ENCODE measurements around the gene ALDH1A3.

The ALDH1A3 gene

DNA sequence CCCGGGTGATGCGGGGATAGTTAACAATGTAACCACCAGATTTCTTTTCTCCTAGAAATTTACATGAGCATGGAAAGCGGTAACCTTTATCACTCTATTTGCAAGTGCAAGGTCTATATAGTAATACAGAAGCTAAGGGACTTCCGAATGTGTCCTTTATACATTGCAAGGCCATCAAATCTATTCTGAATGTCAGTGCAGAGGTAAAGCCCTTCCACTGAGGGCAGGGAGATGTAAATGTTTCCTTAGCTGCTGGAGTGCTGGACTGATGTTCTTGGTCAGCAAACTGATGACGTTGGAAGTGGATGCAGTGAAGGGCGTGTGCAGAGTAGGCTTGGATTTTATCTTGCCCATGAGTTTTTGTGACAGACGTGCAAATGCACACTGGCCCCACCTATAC is 6.2 kb downstream of the ALDH1A3 start:
- DNase-seq: no peak

DNA sequence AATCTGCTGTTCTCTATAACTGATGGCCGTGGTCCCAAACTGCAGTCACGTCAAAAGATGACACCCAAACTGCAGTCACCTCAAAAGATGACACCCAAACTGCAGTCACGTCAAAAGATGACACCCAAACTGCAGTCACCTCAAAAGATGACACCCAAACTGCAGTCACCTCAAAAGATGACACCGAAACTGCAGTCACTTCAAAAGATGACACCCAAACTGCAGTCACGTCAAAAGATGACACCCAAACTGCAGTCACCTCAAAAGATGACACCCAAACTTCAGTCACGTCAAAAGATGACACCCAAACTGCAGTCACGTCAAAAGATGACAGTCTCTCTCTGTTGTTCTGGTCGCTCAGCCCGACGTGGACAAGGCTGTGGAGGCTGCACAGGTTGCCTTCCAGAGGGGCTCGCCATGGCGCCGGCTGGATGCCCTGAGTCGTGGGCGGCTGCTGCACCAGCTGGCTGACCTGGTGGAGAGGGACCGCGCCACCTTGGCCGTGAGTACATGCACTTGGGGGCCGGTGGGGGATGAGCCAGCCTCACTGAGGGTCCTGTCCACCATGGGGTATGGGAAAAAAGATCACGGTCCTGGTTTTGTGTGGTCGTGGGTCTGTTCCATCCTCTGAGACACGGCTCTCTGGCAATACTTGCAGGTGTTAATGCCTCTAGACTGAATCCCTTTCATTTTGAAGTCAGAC is 7.7 kb downstream of the ALDH1A3 start:
- DNase-seq: no peak

DNA sequence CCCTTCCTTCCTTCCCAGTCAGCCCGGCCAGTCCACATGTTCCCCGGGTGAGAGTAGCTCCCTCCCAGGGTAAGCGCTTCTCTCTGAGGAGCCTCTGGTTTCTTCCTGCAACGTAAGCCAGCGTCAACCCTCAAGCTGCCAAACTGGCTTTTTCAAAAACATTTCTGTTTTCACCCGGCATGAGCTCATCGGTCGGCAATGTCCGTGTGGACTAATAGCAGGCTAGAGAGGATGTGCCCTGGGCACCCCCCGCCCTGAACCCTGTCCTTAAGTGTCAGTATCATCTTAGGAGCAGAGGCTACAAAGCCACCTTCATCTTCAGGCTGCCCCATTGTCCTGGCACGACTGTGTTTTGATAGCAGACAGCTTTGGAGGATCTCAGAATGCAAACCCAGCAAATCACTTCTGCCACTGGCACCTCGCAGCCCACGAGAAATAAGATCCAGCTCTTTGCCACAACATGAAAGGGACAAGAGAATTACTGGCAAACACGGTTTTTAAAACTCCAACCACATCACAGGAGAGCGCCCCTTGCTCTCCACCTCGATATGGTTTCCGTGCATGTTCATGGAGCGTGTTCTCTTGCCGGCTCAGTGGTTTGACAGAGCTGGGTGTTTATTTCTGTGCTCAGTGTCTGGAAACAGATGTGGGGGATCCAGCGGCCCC is 9.9 kb downstream of the ALDH1A3 start:
- no peak for DNase-seq

DNA sequence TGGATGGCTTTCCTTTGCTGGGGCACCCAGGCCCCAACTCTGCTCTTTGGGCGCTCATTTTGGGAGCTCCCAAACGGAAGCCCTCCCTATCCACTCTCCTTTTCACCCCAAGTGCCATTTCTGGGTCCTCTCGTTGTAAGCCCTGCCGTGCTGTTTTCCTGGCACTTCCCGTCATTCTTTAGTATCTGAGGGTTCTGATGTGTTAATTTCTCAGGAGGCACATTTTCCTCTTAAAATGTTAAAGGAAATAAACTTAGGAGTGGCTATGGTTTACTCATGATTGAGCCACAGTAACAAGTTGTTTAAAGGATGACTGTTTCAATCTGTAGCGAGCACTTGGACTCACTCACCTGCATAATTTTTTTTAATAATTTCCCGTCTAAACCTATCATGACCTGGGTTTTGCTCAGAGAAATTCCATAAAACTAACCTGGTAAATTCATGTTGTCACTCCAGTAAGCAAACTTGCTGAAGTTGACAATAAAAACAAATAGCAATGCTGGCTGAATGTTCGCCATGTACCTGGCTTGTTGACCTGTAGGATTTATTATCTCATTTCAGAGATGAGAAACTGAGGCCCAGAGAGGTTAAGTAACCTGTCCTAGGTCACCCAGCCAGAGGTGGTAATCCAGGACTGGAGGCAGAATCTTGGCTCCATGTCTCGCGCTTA is 10.6 kb downstream of the ALDH1A3 start:
- DNase-seq: no peak

DNA sequence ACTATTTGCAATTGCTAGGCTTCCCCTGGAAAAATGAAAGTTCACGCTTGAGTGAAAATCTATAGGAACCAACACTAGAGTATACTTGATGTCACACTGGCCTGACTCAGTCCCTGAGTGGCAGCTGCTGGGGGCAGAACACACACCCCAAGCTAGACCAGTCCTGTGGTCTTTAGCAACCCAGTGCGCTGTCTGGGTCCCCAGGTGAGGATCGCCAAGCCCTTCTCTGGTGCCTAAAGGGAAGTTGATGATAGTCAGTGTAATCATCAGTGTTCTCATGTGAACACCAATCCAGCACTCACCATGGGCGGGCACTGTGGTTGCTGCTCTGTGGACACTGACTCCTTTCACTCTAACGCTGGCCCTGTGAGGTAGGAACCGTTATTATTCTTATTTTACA is 11.2 kb downstream of the ALDH1A3 start:
- no peak for DNase-seq

DNA sequence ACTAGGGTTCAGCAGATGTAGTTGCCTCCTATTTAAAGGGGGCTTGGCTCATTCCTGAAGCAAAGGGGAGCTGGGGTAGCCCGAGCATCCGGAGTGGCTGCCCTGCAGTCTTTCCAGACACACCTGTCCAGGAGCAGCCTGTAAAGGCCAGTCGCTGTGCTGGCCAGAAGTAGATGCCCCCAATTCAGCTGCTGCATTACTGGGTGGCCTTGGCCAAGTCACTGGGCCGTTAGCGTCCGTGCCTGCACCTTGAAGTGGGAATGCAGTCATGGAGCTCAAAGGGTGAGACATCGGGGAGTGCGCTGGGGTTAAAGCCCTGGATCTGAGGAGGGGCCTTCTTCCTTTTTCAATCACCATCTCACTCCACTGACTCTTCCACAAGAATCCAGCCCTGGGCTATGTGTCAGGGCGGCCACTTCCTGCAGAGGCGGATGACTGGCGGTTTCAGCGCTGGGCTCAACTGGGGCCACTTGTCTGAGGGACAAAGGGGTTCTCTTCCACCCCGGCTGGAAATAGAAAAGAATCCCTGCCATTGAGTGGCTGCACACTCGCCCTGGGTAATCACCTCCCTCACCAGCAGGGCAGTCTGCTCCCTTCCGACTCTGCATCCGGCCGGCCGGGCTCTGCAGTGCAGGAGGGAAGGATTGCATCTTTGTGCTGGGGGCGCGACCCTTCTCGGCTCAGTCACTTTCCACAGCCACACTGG is 11.8 kb downstream of the ALDH1A3 start:
- no peak for DNase-seq

DNA sequence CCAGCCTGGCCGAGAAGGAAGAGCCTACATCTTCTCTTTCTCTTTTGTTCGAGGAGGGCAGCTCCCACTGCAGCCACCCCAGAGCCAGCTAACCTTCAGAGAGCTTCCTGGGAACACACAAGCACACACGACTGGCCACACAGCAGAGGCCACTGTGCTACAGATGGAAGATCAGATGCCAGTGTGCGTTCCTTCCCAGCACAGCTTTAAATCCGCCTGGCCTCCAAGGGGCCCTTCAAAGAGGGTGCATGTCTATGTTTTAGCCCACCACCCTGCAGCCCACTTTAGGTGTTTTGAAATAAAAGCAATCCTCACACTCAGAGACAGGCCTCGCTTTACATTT is 12.4 kb downstream of the ALDH1A3 start:
- no peak for DNase-seq

DNA sequence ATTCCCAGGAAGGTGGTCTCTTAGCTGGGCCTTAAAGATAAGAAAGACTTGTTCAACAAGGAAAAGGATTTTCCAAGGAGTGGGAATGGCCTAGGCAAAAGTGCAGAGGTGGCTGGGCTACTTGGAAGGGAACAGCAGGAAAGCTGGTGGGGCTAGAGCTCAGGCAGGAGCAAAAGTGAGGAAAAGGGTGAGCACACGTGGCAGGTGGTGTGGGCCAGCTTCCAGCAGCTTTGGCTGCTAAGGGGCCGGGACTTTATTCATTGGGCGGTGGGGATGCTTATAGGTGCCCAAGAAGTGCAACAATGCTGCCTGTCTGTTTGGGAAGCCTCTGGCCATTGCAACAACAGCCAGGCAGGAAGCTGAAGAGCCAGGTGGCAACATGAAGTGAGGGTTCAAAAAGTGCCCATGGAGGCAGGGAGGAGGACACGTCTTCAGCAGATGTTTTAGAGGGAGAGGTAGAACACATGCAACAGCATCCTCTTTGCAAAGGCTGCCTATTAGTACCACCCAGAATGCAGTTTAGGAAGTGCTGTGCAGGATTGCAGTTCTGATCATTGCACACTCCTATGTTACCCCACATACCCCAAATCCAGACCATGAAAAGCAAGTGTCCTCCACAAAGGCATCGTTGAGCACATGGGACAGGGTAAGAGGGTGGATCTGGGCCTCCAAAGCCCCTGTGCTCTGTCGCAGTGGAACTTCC is 13.8 kb downstream of the ALDH1A3 start:
- DNase-seq: no peak

DNA sequence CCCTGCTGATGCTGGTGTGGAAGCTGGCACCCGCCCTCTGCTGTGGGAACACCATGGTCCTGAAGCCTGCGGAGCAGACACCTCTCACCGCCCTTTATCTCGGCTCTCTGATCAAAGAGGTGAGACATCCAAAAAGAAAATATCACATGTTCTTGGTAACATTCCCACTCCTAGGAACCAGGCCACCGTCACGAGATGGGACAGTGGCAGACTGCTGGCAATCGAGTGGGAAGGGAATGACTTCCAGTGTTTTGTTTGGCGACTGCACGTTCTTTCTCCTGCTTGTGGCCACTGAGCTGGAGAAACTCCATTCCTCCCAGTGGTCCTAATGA is 14.3 kb downstream of the ALDH1A3 start:
- no peak for DNase-seq

DNA sequence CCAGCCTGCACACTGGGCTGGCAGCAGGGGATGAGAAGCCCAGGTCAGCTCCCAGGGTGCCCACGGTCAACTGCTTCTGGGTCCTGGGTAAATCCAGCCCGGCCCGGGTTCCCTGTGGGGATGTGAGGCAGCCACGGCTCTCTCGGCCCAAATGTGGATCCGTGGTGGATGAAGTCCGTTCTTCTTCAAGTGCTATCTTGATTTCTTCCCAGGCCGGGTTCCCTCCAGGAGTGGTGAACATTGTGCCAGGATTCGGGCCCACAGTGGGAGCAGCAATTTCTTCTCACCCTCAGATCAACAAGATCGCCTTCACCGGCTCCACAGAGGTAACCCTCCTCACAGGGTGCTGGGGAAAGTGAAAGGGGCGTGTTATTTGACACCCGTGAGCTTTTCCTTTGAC is 16.1 kb downstream of the ALDH1A3 start:
- DNase-seq: no peak

DNA sequence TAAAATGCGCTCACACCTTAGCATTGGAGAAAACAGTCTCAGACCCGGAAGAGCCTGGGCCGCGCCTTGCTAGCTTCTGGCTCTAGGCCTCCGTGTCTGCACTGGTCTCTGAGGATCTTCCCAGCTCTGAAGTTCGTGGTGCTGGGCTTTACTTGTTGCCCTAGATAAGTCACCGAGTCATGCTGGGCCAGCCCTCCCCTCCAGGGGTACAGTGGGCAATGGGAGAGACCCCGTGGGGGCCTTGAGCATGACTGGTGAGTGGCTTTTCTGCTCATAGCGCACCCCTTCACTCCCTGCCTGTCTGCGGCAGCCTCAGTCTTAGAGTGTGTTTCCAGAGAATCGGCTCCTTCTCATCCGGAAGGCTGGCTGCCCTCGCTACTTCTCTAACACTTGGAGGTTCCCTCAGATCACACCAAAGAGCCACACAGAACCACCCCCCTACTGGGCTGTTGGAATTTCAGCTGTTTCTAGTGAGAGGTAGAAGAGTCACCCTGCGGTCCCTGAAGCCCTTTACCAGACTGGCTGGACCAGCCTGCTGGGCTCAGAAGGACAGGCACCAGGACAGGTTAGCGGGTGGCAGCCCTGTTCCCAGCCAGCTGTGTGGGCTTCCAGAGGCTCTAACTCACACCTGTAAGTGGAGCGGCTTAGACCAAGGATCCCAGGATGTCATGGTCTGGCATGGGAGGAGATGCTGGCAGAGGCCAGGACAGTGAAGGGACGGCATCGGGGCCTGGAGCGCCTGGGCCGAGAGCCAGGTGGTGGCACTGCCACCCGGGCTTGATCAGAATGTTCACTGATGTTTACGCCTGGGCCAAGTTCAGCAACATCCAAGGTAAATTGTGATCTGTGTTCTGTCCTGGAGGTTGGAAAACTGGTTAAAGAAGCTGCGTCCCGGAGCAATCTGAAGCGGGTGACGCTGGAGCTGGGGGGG is 17.9 kb downstream of the ALDH1A3 start:
- DNase-seq: no peak

DNA sequence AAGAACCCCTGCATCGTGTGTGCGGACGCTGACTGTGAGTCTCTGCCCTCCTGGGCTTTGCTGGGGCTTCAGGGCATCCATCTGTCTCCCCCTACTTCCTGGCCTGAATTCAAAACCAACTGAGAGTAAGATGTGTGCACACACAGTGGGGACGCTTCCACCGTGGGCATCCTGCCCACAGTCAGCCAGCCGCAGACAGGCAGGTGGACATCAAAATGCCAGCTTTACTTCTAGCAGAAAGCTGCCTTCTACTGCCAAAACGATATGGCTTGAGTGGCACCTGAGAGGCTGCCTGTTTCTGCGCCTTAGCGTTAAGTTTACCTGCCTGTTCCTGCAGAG is 18.5 kb downstream of the ALDH1A3 start:
- no peak for DNase-seq

DNA sequence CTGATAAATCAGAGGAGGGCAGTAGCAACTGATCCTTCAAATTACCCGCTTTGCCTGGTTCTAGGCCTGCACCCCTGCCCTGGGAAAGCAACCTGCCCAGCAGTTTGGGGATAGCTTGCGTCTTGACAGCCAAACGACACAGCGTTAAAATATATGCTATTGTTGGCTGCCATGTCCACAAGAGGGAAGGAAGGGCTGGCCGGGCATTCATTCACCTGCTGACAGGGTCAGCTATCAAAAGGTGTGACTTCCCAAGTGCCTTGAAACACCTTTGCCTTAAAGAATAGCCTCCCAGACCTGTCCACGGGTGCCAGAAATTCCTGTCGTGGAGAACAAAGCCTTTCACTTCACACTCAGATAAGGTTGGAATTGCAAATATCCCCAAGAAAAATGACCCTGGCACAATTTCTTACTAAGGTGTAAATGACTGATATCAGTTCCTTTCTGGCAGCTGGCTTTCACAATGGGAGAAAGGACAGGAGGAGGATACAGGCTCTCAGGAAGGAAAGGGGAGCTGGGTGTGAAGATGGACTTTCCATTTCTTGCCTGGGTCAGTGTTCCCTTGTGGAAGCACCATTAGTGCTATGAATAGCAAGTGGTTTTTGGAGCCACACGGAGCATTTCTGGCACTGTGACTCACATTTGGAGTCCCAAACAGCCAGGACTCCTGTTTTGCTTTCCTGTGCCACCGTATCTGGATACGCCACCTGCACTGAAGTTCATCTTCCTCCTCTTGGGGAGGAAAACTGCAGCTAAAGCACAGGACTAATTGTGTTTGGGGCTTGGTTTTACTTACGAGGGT is 19.2 kb downstream of the ALDH1A3 start:
- DNase-seq: no peak

DNA sequence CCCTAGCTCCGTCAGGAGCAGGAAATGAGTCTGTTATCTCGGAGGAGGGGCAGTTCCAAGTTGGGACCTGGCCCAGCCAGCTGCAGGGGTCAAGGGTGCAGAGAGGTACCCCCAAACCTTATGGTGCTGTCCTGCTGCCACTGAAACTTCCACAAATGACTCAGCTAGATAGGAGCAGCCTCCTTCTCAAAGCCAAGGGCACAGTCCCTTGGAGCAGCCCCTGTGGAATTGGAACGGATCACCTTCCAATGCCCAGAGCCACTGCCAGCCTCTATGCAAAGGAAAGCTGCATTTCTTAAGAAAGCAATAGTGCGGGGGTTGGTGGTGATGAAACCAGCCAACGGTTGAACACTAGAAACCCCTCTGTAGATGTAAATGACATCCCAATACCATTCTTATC is 20.0 kb downstream of the ALDH1A3 start:
- no peak for DNase-seq

DNA sequence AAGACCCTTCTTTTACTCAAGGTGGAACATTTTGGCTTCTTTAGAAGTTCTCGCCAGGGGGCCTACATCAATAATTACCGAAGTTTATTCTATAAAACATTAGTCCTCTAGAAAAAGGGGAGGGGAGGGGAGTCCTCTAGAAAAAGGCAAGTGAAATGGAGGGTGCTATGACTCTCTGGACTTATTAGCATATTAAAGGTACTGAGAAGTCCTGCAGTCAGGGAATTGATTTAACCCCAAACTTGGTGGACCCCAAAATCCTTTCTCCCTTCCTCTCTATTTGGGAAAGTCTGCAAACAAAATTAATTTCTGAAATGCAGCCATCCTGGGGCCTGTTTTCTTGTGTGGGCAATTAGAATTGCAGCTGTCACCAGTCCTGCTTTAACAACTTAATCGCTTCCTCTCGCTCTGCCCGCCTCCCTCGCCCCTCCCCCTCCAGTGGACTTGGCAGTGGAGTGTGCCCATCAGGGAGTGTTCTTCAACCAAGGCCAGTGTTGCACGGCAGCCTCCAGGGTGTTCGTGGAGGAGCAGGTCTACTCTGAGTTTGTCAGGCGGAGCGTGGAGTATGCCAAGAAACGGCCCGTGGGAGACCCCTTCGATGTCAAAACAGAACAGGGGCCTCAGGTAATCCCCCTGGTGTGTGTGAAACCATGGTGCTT is 20.6 kb downstream of the ALDH1A3 start:
- no peak for DNase-seq

DNA sequence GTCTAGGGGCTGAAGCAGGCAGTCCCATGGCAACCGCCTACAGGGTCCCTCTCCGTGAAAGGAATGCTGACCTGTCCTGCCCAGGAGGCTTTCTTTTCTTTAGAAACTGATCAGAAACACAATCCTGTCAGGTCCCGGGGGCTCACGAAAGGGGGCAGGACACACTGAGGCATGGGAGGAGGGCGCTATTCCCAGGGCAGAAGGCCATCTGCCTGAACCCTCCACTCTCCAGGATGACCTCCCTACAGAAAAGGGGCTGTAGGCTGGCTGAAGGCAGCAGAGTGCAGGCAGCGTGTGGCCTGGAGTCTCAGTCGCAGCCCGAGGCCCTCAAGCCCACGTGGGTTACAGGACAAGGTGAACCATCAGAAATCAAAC is 21.2 kb downstream of the ALDH1A3 start:
- DNase-seq: no peak

DNA sequence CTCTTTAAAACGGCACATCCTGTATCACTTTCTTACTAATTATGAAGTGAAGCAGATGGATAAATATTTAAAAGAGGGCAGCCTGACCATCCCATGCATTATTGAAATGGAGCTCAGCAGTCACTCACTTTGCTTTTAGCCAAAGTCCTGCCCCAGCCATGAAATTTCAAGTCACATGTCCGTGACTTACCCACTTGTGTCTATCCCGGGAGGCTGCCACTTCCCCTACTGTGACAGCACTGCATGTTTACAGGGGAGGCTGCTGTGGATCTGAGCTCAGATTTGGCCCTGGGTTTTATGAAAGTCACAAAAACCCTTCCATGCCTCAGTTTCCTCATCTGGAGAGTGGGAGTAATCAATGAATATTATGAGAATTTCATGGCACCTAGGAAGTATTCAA is 21.7 kb downstream of the ALDH1A3 start:
- no peak for DNase-seq

DNA sequence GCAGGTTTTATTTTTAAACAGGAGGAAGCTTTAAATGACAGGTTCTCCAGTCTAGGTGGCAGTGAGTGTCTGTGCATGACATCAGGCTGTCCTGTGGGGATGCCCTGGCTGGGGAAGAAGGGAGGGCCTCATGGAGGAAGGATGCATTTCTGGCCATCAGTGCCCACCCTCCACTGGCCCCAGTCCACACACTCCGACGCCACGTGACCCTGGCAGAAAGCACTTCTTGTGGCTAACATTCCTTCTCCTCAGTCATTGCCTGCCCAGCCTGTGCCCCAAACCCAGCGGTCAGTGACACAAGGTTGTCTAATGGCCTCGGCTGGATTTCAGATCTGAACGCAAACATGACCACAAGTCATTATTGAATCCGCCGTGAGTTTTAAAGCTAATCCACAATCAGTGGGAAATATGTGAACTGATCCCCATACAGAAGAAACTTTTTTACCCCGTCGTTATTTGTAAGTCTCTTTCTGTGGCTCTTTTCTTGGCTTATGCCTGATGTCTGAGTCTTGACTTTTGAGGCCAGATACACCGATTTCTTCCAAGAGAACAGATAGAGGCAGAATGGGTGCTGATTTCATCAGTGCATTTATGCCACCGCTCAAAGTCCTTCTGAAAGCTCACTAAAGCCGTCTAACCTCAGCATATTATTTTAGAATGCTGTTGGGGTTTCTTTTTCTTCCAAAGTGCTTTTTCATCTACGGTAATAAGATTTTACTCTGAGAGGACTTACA is 22.2 kb downstream of the ALDH1A3 start:
- DNase-seq: no peak

DNA sequence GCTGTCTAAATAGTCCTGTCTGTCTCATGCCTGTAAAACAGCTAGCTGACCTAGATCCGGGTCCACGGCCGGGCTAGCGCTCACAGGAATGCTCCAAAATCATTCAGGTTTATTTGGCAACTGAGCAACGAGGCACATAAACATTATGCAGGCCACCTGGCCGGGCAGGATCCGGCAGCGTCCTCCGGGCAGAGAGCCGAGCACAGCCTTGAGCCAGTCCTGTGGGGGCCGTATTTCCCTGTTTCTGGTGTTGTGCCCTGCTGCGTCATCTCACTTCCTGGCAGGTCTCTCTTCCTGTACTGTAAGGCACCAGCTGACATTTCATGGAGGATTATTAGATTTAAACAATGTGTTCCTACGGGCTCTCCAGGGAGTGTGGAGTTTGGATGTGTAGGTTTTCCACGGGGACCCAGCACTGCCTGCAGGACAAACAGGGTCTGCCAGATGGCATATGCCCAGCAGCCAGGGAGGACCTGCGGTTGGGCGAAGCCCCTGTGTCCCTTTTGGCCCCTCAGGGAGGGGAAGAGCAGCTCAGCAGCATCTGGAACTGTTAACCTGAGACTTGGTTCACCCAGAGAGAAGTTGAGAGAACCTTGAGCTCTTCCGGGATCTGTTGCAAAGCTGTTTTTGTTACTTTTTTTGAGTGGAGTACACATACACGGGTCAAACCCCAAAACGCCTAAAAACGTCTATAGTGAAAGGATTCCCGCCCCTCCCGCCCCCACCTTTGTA is 23.0 kb downstream of the ALDH1A3 start:
- DNase-seq: no peak

DNA sequence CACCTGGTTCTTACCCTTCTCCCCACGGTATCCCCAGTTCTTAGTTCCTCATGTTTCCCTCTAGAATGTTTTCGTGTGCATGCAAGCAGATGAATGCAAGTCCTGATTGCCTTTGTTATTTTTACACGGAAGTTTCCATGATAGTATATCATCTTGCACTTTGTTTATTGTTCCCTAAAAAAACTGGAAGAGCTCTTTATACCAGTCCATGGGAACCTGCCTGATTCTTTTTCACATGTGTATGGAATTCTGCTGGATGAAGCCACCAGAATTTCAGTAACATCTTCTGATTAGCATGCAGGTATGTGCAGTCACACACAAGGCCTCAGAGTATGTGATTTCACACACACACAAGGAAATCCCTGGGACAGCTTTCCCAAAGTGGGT is 23.5 kb downstream of the ALDH1A3 start:
- no peak for DNase-seq

All from activated CD4-positive, CD25-positive, alpha-beta regulatory T cell (primary cell).